C4-2B (cell line): ENCODE data around the gene IFNB1.

Source experiments
- ZFX ChIP-seq: fragments of 450-650 bp; IDR thresholded peaks from 2 replicates; pipeline ENCODE4 v1.6.1; 2017
- TF ChIP-seq, protein P1 (sequence below): fragments of 450-650 bp; conservative IDR thresholded peaks from 2 replicates; pipeline ENCODE4 v1.5.1; 2017; ENCODE audit warnings: mild to moderate bottlenecking

DNA sequence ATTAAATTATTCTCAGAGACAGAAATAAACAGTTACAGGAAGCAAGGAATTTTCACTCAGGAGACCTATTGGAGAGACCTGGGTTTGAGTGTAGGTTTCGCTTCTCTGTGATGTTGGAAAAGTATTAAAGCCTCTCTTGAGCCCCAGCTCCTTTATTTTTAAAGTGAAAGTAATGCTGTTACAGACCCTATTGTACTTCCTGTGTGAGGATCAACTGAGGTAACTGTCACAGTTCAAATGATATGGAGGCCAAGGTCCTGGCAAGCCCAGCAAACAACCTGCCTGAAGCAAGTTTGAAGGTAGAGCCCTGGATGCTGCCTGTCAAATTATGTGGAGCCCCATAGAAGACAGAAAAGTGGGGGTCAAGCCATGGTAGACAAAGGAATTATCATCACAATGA lies 38.4 kb downstream of the IFNB1 start:
- TF ChIP-seq, protein P1, sequence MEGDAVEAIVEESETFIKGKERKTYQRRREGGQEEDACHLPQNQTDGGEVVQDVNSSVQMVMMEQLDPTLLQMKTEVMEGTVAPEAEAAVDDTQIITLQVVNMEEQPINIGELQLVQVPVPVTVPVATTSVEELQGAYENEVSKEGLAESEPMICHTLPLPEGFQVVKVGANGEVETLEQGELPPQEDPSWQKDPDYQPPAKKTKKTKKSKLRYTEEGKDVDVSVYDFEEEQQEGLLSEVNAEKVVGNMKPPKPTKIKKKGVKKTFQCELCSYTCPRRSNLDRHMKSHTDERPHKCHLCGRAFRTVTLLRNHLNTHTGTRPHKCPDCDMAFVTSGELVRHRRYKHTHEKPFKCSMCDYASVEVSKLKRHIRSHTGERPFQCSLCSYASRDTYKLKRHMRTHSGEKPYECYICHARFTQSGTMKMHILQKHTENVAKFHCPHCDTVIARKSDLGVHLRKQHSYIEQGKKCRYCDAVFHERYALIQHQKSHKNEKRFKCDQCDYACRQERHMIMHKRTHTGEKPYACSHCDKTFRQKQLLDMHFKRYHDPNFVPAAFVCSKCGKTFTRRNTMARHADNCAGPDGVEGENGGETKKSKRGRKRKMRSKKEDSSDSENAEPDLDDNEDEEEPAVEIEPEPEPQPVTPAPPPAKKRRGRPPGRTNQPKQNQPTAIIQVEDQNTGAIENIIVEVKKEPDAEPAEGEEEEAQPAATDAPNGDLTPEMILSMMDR, result no peak
- TF ChIP-seq ZFX, result no peak
